ENCODE measurements around the gene TCF7L1. TPM values are rescaled to one million over a fixed set of nuclear protein-coding genes. Genes with fewer than 3 reads are reported as not detected.

TCF7L1 gene
- total and polyA plus RNA-seq, 2 of the 13 experiments (the other 11 are each of a cell fraction or from before 2014, with no cell fraction given): 0.04 to 0.15 TPM

GRCh38 chr2:85143463-85144082, 10.4 kb downstream of the TCF7L1 start (continued):
- TF ChIP-seq FOXO4 (CRISPR knock-in tag; conservative IDR thresholded peaks at IDR 0.05) (no peak), ZNF761 (CRISPR knock-in tag; conservative IDR thresholded peaks at IDR 0.05) (no peak), LRRFIP1 (CRISPR knock-in tag; conservative IDR thresholded peaks at IDR 0.05) (no peak), ZMYM2 (CRISPR knock-in tag; IDR thresholded peaks at IDR 0.05) (peak; percentile 89), SATB2 (CRISPR knock-in tag; IDR thresholded peaks at IDR 0.05) (no peak), POLR2G (IDR thresholded peaks at IDR 0.05; ENCODE audit: low read depth, low read length) (no peak), JUN (CRISPR knock-in tag; IDR thresholded peaks at IDR 0.05) (no peak), XRCC5 (optimal IDR thresholded peaks at IDR 0.05; ENCODE audit: low read length) (no peak), HNRNPL (IDR thresholded peaks at IDR 0.05; ENCODE audit: low read depth, low read length) (no peak), AHDC1 (CRISPR knock-in tag; IDR thresholded peaks at IDR 0.05; ENCODE audit: borderline replicate concordance) (peak; percentile 62; the same call in 1 of the 2 replicates), ARNT2 (CRISPR knock-in tag; IDR thresholded peaks at IDR 0.05; ENCODE audit: low read depth) (no peak), REL (CRISPR knock-in tag; conservative IDR thresholded peaks at IDR 0.05) (0 out of 2 replicates have a peak, but pooled peaks have one; percentile 47), SPEN (CRISPR knock-in tag; IDR thresholded peaks at IDR 0.05; ENCODE audit: low read depth) (peak; percentile 54; the same call in 1 of the 2 replicates), TFE3 (CRISPR knock-in tag; IDR thresholded peaks at IDR 0.05) (no peak; the same call in 1 of the 2 replicates), GTF3A (CRISPR knock-in tag; conservative IDR thresholded peaks at IDR 0.05) (no peak), CHD2 (IDR thresholded peaks at IDR 0.05; ENCODE audit: low read depth, low read length) (no peak), TCF12 (IDR thresholded peaks at IDR 0.05) (no peak), TCF12 (CRISPR knock-in tag; IDR thresholded peaks at IDR 0.05) (0 out of 2 replicates have a peak, but pooled peaks have one; percentile 19), ZNF460 (CRISPR knock-in tag; IDR thresholded peaks at IDR 0.05; ENCODE audit: borderline replicate concordance) (no peak), SMAD9 (CRISPR knock-in tag; IDR thresholded peaks at IDR 0.05) (no peak)

All from HepG2 (cell line).